ENCODE measurements around the gene MELTF. TPM values are rescaled to one million over a fixed set of nuclear protein-coding genes. Genes with fewer than 3 reads are reported as not detected.

The MELTF gene
- total RNA-seq, 1 donor from 2014 or later: 3.9 TPM

DNA sequence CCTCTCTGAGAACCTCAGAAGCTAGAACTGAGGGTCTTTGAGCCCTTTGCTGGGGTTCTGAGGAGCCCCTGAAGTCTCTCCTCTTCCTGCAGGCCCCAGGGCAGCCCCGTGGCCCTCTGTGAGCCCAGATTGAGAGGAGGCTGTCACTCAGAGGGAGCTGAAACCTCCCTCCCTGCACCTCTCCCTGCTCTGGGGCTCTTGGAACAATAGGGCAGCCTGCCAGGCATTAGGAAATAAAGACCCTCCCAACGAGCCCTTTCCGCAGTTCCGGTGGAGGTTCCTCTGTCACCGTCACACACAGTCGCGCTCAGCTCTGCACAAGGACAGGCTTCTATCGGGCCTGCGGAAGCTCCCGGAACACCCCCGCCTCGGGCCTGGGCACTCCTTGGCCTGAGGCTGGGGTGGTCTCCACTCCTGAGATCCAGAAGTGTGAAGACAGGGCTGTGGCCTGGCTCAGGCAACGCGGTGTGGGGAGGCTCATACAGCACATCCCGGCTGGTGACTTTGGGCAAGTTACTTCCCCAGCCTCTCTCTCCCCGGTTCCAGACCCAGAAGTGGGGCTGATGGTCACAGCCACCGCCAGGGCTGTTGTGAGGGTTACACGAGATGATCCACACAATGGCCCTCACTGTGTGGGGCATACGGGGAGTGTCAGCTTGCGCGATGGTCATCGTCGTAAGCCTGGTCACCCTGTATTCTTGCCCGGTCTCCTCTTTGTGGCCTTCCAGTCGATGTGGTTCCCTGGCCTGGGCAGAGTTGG lies 17.7 kb downstream of the MELTF start:
- Mint-ChIP-seq H3K4me3 (no peak overlapping the region), H3K27ac (no peak overlapping the region), H3K9me3 (no peaks in the 10 kb centered on the region), H3K36me3 (ENCODE audit: low read depth) (no peaks in the 10 kb centered on the region), H3K4me1 (ENCODE audit: low read depth) (no peaks in the 10 kb centered on the region), H3K27me3 (ENCODE audit: insufficient read depth) (no peaks in the 10 kb centered on the region)
- intact Hi-C loops (cut with micrococcal nuclease): no loop called here
- no peak for DNase-seq (ENCODE audit: low spot score)

DNA sequence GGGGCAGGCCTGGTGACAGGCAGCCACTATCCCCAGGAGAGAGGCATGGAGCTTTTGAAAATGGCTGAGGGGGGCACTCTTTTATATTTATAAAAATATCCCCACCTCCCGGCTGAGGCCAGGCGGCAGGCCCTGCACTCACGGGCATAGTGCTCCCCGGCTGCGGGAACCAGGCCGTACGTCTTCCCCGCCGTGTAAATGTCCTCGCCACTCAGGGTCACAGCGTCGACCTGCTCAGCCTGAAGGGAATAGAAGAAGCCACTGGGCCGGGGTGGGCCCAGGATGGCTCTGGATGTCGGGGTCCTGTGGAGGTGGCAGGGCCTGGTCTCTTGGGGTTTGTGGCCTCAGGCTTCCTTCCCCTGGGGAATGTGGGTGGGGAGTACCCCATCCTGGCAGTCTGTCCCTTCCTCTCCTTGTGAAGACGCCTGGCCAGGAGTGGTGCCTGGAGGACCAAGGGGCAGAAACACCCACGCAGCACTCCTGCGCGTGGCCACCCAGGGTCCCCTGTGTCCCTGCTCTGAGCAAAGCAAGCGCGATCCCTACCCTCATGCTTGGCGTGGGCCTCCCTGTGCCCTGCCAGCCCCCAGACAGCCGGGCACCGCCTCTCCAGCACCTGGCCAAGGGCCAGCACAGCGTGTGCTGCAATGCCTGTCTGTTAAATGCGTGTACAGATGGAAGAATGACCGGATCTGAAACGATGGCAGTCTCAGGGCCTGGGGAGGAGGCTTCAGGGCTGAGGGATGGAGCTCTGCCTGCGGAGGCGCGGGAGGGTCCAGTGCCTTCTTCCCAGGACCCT lies 18.9 kb downstream of the MELTF start:
- Mint-ChIP-seq H3K4me3 (no peak overlapping the region), H3K36me3 (ENCODE audit: low read depth) (no peaks in the 10 kb centered on the region), H3K4me1 (ENCODE audit: low read depth) (no peaks in the 10 kb centered on the region)

DNA sequence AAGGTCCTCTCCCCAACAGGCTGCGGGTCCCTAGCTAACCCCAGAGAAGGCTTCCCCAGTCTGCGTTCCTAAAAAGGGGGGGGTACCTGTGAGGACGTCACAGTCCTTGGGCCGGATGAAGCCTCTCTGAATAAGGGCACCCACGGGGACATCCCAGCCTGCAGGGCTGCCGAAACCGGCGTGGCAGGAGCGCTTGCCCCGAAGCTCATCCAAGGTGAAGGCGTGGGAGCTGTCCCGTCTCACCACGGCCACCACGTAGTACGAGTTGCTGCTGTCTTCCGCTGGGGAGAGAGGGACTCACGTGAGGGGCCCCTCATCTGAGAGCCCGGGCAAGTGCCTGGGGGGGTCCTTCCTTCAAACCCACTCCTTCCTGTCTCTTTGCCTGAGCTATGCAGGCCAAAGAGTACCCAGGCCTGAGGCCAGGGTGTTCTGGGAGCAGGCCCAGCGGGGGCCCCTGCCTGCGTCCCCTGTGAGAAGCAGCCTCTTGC lies 20.0 kb downstream of the MELTF start:
- no peak for DNase-seq (ENCODE audit: low spot score)
- peaks cover under 1% of the 10 kb centered on the region for H3K4me1 Mint-ChIP-seq (ENCODE audit: low read depth)
- H3K27ac Mint-ChIP-seq: no peak overlapping the region
- intact Hi-C loops (cut with micrococcal nuclease): loop anchor here (10.0 kb wide), 1 partner anchor 495 kb away; no protein-coding TSS in a partner anchor
- no peaks in the 10 kb centered on the region for H3K36me3 Mint-ChIP-seq (ENCODE audit: low read depth)
- no peaks in the 10 kb centered on the region for H3K9me3 Mint-ChIP-seq
- no peak overlapping the region for H3K4me3 Mint-ChIP-seq
- peaks cover 4% of the 10 kb centered on the region for H3K27me3 Mint-ChIP-seq (ENCODE audit: insufficient read depth)

More for the DNA sequence above, 18.9 kb downstream of the MELTF start:
- Mint-ChIP-seq H3K27ac (no peak overlapping the region), H3K9me3 (no peaks in the 10 kb centered on the region), H3K27me3 (ENCODE audit: insufficient read depth) (peaks cover 3% of the 10 kb centered on the region)
- DNase-seq (ENCODE audit: low spot score): no peak
- intact Hi-C loops (cut with micrococcal nuclease): no loop called here

DNA sequence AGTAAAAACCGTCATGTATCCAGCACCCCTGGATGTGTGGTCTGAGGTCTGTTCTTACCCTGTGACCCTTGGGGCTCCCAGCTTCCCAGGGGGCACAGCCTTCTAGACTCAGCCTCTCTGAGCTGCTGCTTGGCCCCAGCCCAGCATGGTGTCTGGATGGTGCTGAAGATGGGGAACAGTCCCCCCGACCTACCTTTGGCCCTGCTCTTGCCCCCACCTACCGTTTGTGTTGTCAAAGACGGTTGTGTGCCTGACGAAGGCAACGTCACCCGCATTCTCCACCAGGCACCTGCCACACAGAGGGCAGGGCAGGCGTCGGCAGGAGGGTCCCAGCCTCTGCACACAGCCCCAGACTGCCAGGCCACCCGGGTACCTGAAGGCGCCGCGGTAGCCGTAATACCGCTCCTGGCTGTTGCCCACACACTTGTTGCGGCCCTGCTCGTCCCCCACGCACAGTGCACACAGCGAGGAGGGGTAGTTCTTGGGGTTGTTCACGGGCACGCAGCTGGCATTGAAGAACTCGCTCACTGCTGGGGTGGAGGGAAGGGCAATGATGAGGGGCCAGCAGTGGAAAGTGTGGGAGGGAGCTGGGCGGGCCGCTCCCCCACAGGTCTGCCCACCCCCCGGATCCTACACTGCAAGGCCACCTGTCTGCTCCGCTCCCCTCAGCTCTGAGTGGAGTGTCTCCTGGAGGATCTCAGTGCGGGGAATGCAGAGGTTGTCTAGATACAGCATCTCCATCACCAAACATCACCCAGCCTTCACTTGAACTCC lies 21.0 kb downstream of the MELTF start:
- Mint-ChIP-seq H3K9me3 (no peaks in the 10 kb centered on the region), H3K4me3 (no peak overlapping the region), H3K27me3 (ENCODE audit: insufficient read depth) (peaks cover 4% of the 10 kb centered on the region), H3K36me3 (ENCODE audit: low read depth) (no peaks in the 10 kb centered on the region), H3K27ac (no peak overlapping the region), H3K4me1 (ENCODE audit: low read depth) (peaks cover 10% of the 10 kb centered on the region)
- intact Hi-C loops (cut with micrococcal nuclease): loop anchor here (10.0 kb wide), 1 partner anchor 496 kb away; no protein-coding TSS in a partner anchor
- DNase-seq (ENCODE audit: low spot score): no peak

DNA sequence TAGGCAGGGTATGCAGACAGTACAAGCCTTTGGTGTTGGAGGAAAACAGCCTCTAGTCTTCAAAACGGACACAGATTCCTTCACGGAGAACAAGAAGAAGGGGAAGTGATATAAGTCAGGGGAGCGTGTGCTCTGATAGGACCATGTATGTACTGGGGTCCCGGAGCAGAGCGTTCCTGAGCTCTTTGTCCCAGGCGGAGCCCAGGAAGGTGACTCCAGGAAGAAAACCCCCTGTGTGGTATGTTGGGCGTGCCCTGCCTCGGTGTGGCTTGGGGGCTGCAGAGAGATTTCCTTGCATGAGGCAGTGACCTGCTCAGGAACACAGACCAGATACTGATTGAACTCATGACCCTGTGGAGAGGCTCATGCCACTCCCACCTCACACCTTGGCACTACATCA lies 21.7 kb downstream of the MELTF start:
- peaks cover 10% of the 10 kb centered on the region for H3K4me1 Mint-ChIP-seq (ENCODE audit: low read depth)
- no peak overlapping the region for H3K4me3 Mint-ChIP-seq
- peaks cover 4% of the 10 kb centered on the region for H3K27me3 Mint-ChIP-seq (ENCODE audit: insufficient read depth)
- H3K9me3 Mint-ChIP-seq: no peaks in the 10 kb centered on the region
- DNase-seq (ENCODE audit: low spot score): no peak
- intact Hi-C loops (cut with micrococcal nuclease): loop anchor here (10.0 kb wide), 1 partner anchor 497 kb away; no protein-coding TSS in a partner anchor
- no peak overlapping the region for H3K27ac Mint-ChIP-seq
- H3K36me3 Mint-ChIP-seq (ENCODE audit: low read depth): no peaks in the 10 kb centered on the region

GRCh38 chr3:197007296-197007940 lies 22.2 kb downstream of the MELTF start:
- no peak for DNase-seq (ENCODE audit: low spot score)
- Mint-ChIP-seq H3K27me3 (ENCODE audit: insufficient read depth) (peaks cover 4% of the 10 kb centered on the region), H3K9me3 (no peaks in the 10 kb centered on the region), H3K36me3 (ENCODE audit: low read depth) (no peaks in the 10 kb centered on the region), H3K4me3 (no peak overlapping the region), H3K4me1 (ENCODE audit: low read depth) (peaks cover 10% of the 10 kb centered on the region), H3K27ac (no peak overlapping the region)
- intact Hi-C loops (cut with micrococcal nuclease): loop anchor here (10.0 kb wide), 1 partner anchor 497 kb away; no protein-coding TSS in a partner anchor

DNA sequence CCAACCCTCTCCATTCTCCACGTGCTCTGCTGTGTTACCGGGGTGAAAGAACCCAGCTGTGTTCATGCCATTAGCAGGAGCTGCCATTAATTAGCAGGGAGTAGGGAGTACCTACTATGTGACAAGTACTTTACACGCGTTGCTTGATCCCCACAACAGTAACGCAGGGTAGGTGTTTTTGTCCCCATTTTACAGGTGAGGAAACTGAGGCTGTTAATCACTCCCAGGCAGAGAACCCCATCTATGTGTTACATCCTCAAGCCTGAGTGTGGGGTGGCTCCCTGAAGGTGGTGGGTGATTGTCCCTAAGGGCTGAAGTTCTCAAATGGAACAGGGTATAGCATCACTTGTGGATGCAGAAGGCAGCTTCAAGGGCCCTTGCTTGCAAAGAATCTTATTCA lies 22.8 kb downstream of the MELTF start:
- intact Hi-C loops (cut with micrococcal nuclease): loop anchor here (10.0 kb wide), 1 partner anchor 498 kb away; no protein-coding TSS in a partner anchor
- H3K4me3 Mint-ChIP-seq: no peak overlapping the region
- H3K4me1 Mint-ChIP-seq (ENCODE audit: low read depth): peaks cover 10% of the 10 kb centered on the region
- H3K9me3 Mint-ChIP-seq: no peaks in the 10 kb centered on the region
- no peaks in the 10 kb centered on the region for H3K36me3 Mint-ChIP-seq (ENCODE audit: low read depth)
- H3K27ac Mint-ChIP-seq: no peak overlapping the region
- DNase-seq (ENCODE audit: low spot score): no peak
- H3K27me3 Mint-ChIP-seq (ENCODE audit: insufficient read depth): peaks cover 4% of the 10 kb centered on the region

DNA sequence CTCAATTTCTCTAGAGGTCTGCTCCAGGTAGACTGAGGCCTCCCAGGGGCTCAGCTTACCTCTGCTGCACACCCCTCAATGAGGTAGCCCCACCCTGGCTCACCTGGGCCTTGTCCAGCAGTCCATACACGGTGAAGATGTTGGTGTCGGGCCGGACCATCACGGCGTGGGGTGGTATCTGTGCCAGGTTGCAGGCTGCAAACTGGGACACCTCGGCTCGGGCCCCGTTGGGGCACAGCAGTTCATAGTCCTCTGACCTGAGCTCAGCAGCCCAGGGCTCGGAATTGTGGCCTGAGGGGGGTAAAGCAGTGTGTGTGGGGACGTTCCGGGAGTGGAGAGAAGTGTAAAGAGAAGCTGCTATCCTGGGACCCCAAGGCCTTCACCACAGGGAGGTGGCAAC lies 23.2 kb downstream of the MELTF start:
- DNase-seq (ENCODE audit: low spot score): no peak
- peaks cover 10% of the 10 kb centered on the region for H3K4me1 Mint-ChIP-seq (ENCODE audit: low read depth)
- no peak overlapping the region for H3K27ac Mint-ChIP-seq
- no peaks in the 10 kb centered on the region for H3K36me3 Mint-ChIP-seq (ENCODE audit: low read depth)
- H3K4me3 Mint-ChIP-seq: no peak overlapping the region
- H3K27me3 Mint-ChIP-seq (ENCODE audit: insufficient read depth): peaks cover 4% of the 10 kb centered on the region
- no peaks in the 10 kb centered on the region for H3K9me3 Mint-ChIP-seq
- intact Hi-C loops (cut with micrococcal nuclease): loop anchor here (10.0 kb wide), 1 partner anchor 498 kb away; no protein-coding TSS in a partner anchor

DNA sequence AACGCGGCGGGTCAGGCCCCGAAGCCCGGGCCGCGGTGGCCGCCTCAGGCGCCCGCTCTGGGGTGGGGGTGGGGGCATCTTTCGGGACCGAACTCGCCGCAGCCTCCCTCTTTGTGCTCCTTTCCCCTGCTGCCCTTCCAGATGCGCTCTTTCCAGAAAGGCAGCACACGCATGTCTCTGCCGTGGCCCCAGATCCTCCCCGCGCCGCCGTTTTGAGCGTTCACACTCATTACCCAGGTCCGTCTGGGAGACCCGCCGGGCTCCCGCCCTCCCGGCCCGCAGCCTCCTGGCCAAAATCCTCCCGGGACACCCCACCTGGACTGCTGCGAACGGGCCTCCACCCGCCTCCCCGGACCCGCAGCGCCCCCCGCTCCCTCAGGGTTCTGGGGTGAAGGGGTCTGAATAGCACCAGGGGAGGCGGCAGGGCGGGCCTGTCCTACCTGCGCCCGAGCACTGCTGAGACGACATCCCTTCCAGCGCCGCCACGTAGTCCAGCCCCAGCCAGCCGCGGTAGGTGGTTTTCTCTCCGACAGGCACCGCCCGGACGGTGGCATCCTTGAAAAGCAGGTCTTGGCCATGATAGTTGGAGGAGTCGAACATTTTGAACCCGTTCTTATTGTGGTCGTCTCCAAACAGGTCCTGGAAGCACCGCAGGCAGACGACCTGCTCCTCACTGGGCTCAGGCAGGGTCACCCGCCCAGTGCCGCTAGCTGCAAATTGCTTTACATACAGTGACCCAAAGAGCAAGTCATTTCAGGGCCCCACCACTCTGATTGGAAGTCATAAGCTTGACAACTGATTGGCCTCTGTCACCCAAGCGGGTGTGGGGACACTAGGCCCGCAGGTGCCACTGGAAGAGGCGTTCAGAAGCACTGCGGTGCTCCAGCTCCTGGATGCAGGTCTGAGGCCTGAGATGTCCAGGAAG lies 25.9 kb downstream of the MELTF start:
- no peaks in the 10 kb centered on the region for H3K9me3 Mint-ChIP-seq
- peak overlapping the region; percentile 83 for H3K4me3 Mint-ChIP-seq
- intact Hi-C loops (cut with micrococcal nuclease): loop anchor here (1.0 to 10.0 kb wide), 3 partner anchors 26 to 501 kb away; partner anchors contain the start of genes MELTF and NCBP2
- DNase-seq (ENCODE audit: low spot score): no peak
- H3K27me3 Mint-ChIP-seq (ENCODE audit: insufficient read depth): peaks cover 4% of the 10 kb centered on the region
- H3K4me1 Mint-ChIP-seq (ENCODE audit: low read depth): peaks cover 10% of the 10 kb centered on the region
- peak overlapping the region; percentile 89 for H3K27ac Mint-ChIP-seq
- no peaks in the 10 kb centered on the region for H3K36me3 Mint-ChIP-seq (ENCODE audit: low read depth)

- peak; percentile 77 for DNase-seq (ENCODE audit: low spot score)
- Mint-ChIP-seq H3K4me1 (ENCODE audit: low read depth) (peaks cover 10% of the 10 kb centered on the region), H3K36me3 (ENCODE audit: low read depth) (no peaks in the 10 kb centered on the region), H3K27ac (no peak overlapping the region), H3K4me3 (no peak overlapping the region), H3K27me3 (ENCODE audit: insufficient read depth) (peaks cover 4% of the 10 kb centered on the region), H3K9me3 (no peaks in the 10 kb centered on the region)
- intact Hi-C loops (cut with micrococcal nuclease): loop anchor here (1.0 to 10.0 kb wide), 5 partner anchors 26 to 551 kb away; partner anchors contain the start of genes MELTF and NCBP2
These were observed 26.7 kb downstream of the MELTF start for GRCh38 chr3:197002701-197003454.
